ENCODE measurements around the gene CAMK4.

CAMK4 gene

GRCh38 chr5:111432883-111433536 is 208.8 kb downstream of the CAMK4 start:
- Mint-ChIP-seq H3K27me3 (ENCODE audit: low read depth, poor library complexity) (peaks cover 4% of the 10 kb centered on the region), H3K27ac (no peak overlapping the region), H3K36me3 (ENCODE audit: low read depth) (no peaks in the 10 kb centered on the region), H3K4me1 (no peaks in the 10 kb centered on the region), H3K9me3 (no peaks in the 10 kb centered on the region), H3K4me3 (no peak overlapping the region)
- TF ChIP-seq CTCF (IDR thresholded peaks at IDR 0.05) = no peak
- DNase-seq = no peak

GRCh38 chr5:111434800-111435199 is 210.6 kb downstream of the CAMK4 start:
- H3K4me3 Mint-ChIP-seq = no peak overlapping the region
- no peaks in the 10 kb centered on the region for H3K9me3 Mint-ChIP-seq
- H3K27me3 Mint-ChIP-seq (ENCODE audit: low read depth, poor library complexity) = peaks cover 7% of the 10 kb centered on the region
- no peak overlapping the region for H3K27ac Mint-ChIP-seq
- no peaks in the 10 kb centered on the region for H3K36me3 Mint-ChIP-seq (ENCODE audit: low read depth)
- no peaks in the 10 kb centered on the region for H3K4me1 Mint-ChIP-seq
- no peak for DNase-seq
- no peak for TF ChIP-seq CTCF (IDR thresholded peaks at IDR 0.05)

GRCh38 chr5:111439473-111440075 is 215.4 kb downstream of the CAMK4 start:
- Mint-ChIP-seq H3K4me3 (no peak overlapping the region), H3K36me3 (ENCODE audit: low read depth) (no peaks in the 10 kb centered on the region), H3K9me3 (no peaks in the 10 kb centered on the region), H3K27me3 (ENCODE audit: low read depth, poor library complexity) (peaks cover 3% of the 10 kb centered on the region), H3K27ac (no peak overlapping the region), H3K4me1 (no peaks in the 10 kb centered on the region)
- no peak for DNase-seq
- no peak for TF ChIP-seq CTCF (IDR thresholded peaks at IDR 0.05)

- H3K27ac Mint-ChIP-seq = no peak overlapping the region
- no peaks in the 10 kb centered on the region for H3K4me1 Mint-ChIP-seq
- no peaks in the 10 kb centered on the region for H3K36me3 Mint-ChIP-seq (ENCODE audit: low read depth)
- H3K27me3 Mint-ChIP-seq (ENCODE audit: low read depth, poor library complexity) = no peaks in the 10 kb centered on the region
- TF ChIP-seq CTCF (IDR thresholded peaks at IDR 0.05) = no peak
- H3K4me3 Mint-ChIP-seq = no peak overlapping the region
- H3K9me3 Mint-ChIP-seq = no peaks in the 10 kb centered on the region
- DNase-seq = no peak
Observed at GRCh38 chr5:111447099-111447498, 222.9 kb downstream of the CAMK4 start.

GRCh38 chr5:111447822-111448221 is 223.6 kb downstream of the CAMK4 start:
- Mint-ChIP-seq H3K9me3 (no peaks in the 10 kb centered on the region), H3K4me3 (no peak overlapping the region), H3K27ac (no peak overlapping the region), H3K4me1 (no peaks in the 10 kb centered on the region), H3K27me3 (ENCODE audit: low read depth, poor library complexity) (no peaks in the 10 kb centered on the region), H3K36me3 (ENCODE audit: low read depth) (no peaks in the 10 kb centered on the region)
- TF ChIP-seq CTCF (IDR thresholded peaks at IDR 0.05) = no peak
- no peak for DNase-seq

GRCh38 chr5:111453295-111453694 is 229.1 kb downstream of the CAMK4 start:
- Mint-ChIP-seq H3K4me3 (no peak overlapping the region), H3K9me3 (no peaks in the 10 kb centered on the region), H3K27me3 (ENCODE audit: low read depth, poor library complexity) (peaks cover 6% of the 10 kb centered on the region), H3K36me3 (ENCODE audit: low read depth) (no peaks in the 10 kb centered on the region), H3K27ac (no peak overlapping the region), H3K4me1 (no peaks in the 10 kb centered on the region)
- no peak for DNase-seq
- TF ChIP-seq CTCF (IDR thresholded peaks at IDR 0.05) = no peak
